Osteoblast (primary cell): ENCODE measurements around the gene DNAI1. TPM values are rescaled to one million over a fixed set of nuclear protein-coding genes. Genes with fewer than 3 reads are reported as not detected.
"Not testable (repeated sequence)": the region's sequence is repeated elsewhere in the genome, so short reads cannot be mapped to it uniquely, and the experiment has no call there.

Experiments
- DNase-seq: peaks from one replicate; pipeline ENCODE4 v3.0.0; 2011; ENCODE audit warnings: low spot score, mixed read lengths; ENCODE audit not compliant: insufficient read length; ENCODE audit errors: missing footprints
- H2AFZ ChIP-seq: 2 replicates; pipeline ENCODE4 v1.6.0; 2011; ENCODE audit warnings: mild to moderate bottlenecking, low read length
- H3K27ac ChIP-seq: 2 replicates; pipeline ENCODE4 v1.5.1; 2011; ENCODE audit warnings: mild to moderate bottlenecking, low read depth, low read length, moderate library complexity
- H3K27me3 ChIP-seq: 2 replicates; pipeline ENCODE4 v1.6.0; 2012; ENCODE audit warnings: mild to moderate bottlenecking, control low read depth, inconsistent platforms, low read length, moderate library complexity; ENCODE audit not compliant: insufficient read depth
- H3K36me3 ChIP-seq: 2 replicates; pipeline ENCODE4 v1.5.1; 2011; ENCODE audit warnings: mild to moderate bottlenecking, low read length, control low read depth, moderate library complexity; ENCODE audit not compliant: insufficient read depth
- H3K4me1 ChIP-seq: 2 replicates; pipeline ENCODE4 v1.5.1; 2011; ENCODE audit warnings: mild to moderate bottlenecking, low read length, control low read depth, moderate library complexity; ENCODE audit not compliant: insufficient read depth
- H3K4me2 ChIP-seq: 2 replicates; pipeline ENCODE4 v1.6.0; 2011; ENCODE audit warnings: mild to moderate bottlenecking, low read length; ENCODE audit not compliant: insufficient read depth
- H3K4me3 ChIP-seq: fragments of 200-600 bp; sonication (generic); 3 replicates; pipeline ENCODE4 v1.5.1; 2012; ENCODE audit warnings: mild to moderate bottlenecking, low read length, inconsistent platforms; ENCODE audit not compliant: insufficient read depth
- H3K79me2 ChIP-seq: 2 replicates; pipeline ENCODE4 v1.6.0; 2012; ENCODE audit warnings: mild to moderate bottlenecking, low read length, control low read depth, inconsistent platforms; ENCODE audit not compliant: insufficient read depth
- H3K9me3 ChIP-seq: 2 replicates; pipeline ENCODE4 v1.5.1; 2011; ENCODE audit warnings: low read depth, low read length, control low read depth
- H4K20me1 ChIP-seq: 2 replicates; pipeline ENCODE4 v1.6.0; 2012; ENCODE audit warnings: mild to moderate bottlenecking, low read length, control low read depth; ENCODE audit not compliant: insufficient read depth
- total RNA-seq: library from RNA; depleted of rRNA; stranded (reverse); fragments of >200 nt; gene quantifications from 2 replicates; pipeline ENCODE4 v1.2.3, GENCODE V29; 2012
- TF ChIP-seq, protein P1 (sequence below): IDR thresholded peaks from 2 replicates; pipeline ENCODE4 v1.5.1; 2011; ENCODE audit warnings: mild to moderate bottlenecking, low read depth, low read length, moderate library complexity; ENCODE audit errors: extremely low read depth

The DNAI1 gene
- total RNA-seq, 1 donor: 47.4 TPM

DNA sequence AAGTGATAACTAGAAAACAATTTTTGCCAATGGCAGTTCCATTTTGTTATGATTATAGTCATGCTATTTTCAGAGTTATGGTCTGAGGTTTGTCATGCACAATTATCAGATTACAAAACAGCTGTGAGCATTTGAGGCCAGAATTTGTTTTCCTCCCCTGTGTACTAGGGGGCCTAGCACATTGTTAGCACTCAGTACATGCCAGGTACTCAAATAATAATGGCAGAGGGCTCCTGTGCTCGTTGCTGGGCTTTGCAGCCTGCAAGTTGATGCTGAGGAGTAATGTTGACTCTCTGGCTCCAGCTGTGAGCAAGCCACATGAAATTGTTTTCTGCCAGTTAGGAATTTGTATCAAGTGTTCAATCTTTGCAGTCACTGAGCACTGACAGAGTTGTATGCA, 6.9 kb downstream of the DNAI1 start:
- Histone ChIP-seq H4K20me1 (no peaks in the 10 kb centered on the region), H2AFZ (no peak overlapping the region), H3K27ac (no peak overlapping the region), H3K9me3 (no peaks in the 10 kb centered on the region), H3K27me3 (peaks cover 16% of the 10 kb centered on the region), H3K79me2 (no peaks in the 10 kb centered on the region), H3K4me1 (peaks cover 14% of the 10 kb centered on the region), H3K4me2 (no peak overlapping the region), H3K4me3 (no peak overlapping the region), H3K36me3 (no peaks in the 10 kb centered on the region)
- TF ChIP-seq, protein P1, sequence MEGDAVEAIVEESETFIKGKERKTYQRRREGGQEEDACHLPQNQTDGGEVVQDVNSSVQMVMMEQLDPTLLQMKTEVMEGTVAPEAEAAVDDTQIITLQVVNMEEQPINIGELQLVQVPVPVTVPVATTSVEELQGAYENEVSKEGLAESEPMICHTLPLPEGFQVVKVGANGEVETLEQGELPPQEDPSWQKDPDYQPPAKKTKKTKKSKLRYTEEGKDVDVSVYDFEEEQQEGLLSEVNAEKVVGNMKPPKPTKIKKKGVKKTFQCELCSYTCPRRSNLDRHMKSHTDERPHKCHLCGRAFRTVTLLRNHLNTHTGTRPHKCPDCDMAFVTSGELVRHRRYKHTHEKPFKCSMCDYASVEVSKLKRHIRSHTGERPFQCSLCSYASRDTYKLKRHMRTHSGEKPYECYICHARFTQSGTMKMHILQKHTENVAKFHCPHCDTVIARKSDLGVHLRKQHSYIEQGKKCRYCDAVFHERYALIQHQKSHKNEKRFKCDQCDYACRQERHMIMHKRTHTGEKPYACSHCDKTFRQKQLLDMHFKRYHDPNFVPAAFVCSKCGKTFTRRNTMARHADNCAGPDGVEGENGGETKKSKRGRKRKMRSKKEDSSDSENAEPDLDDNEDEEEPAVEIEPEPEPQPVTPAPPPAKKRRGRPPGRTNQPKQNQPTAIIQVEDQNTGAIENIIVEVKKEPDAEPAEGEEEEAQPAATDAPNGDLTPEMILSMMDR: no peak
- no peak for DNase-seq

- DNase-seq: no peak
- Histone ChIP-seq H3K27ac (no peak overlapping the region), H3K4me3 (no peak overlapping the region), H3K4me1 (no peaks in the 10 kb centered on the region), H3K36me3 (no peaks in the 10 kb centered on the region), H3K4me2 (no peak overlapping the region), H3K79me2 (no peaks in the 10 kb centered on the region), H3K27me3 (peaks cover 24% of the 10 kb centered on the region), H2AFZ (no peak overlapping the region), H3K9me3 (no peaks in the 10 kb centered on the region), H4K20me1 (no peaks in the 10 kb centered on the region)
- TF ChIP-seq, protein P1: no peak
These were observed 16.5 kb downstream of the DNAI1 start for GRCh38 chr9:34475097-34475496.

DNA sequence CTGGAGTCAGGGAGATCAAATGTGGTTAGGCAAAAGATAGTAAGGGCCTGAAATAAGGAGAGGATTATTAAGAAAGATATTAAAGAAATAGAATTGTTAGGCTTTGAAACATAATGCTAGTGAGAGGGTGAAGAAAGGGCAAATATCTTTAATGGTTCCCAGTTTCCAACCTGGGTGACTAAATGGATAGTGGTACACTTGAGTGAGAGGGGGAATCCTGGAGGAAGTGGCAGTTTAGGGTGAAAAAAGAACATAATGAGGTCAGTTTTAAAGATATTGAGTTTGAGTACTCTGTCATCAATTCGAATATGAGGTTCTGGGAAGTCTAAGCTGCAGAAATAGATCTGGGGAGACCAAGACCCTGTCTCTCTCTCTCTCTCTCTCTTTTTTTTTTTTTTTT, 18.9 kb downstream of the DNAI1 start:
- Histone ChIP-seq H3K79me2 (no peaks in the 10 kb centered on the region), H4K20me1 (no peaks in the 10 kb centered on the region), H3K4me1 (no peaks in the 10 kb centered on the region), H3K9me3 (no peaks in the 10 kb centered on the region), H2AFZ (no peak overlapping the region), H3K27ac (no peak overlapping the region), H3K27me3 (peaks cover 17% of the 10 kb centered on the region), H3K36me3 (no peaks in the 10 kb centered on the region), H3K4me2 (no peak overlapping the region), H3K4me3 (no peak overlapping the region)
- no peak for DNase-seq
- TF ChIP-seq, protein P1: no peak

DNA sequence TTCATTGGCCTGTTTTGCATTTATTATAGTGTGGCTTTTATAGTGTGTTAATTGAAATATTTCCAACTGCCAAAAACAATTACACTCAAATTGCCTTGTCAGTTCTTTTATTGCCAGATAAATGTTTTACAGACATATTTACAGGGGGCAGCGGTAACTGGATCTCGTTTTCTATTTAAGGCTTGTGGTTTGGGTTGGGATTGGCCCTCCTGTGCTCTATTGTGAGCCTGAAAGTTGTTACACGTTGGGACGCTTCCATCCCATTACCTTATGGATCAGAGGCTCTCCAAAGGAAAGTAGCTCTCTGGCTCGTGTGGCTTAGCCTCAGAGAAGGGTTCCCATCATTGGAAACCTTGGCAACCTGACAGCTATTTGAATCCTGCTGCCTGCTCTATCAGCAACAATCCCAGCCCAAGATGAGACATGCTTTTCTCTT, 20.8 kb downstream of the DNAI1 start:
- Histone ChIP-seq H3K4me2 (no peak overlapping the region), H3K27me3 (peaks cover 17% of the 10 kb centered on the region), H3K79me2 (no peaks in the 10 kb centered on the region), H3K4me1 (no peaks in the 10 kb centered on the region), H3K4me3 (no peak overlapping the region), H3K36me3 (no peaks in the 10 kb centered on the region), H2AFZ (no peak overlapping the region), H4K20me1 (no peaks in the 10 kb centered on the region), H3K9me3 (no peaks in the 10 kb centered on the region), H3K27ac (no peak overlapping the region)
- peak; percentile 83 for DNase-seq
- TF ChIP-seq, protein P1: no peak

- H3K4me3 ChIP-seq, H3K36me3 ChIP-seq, H3K4me2 ChIP-seq, H3K27me3 ChIP-seq, H3K27ac ChIP-seq, H4K20me1 ChIP-seq, H3K4me1 ChIP-seq, H2AFZ ChIP-seq, DNase-seq, H3K79me2 ChIP-seq, H3K9me3 ChIP-seq: not testable (repeated sequence)
These were observed 23.0 kb downstream of the DNAI1 start for GRCh38 chr9:34481620-34482019.

DNA sequence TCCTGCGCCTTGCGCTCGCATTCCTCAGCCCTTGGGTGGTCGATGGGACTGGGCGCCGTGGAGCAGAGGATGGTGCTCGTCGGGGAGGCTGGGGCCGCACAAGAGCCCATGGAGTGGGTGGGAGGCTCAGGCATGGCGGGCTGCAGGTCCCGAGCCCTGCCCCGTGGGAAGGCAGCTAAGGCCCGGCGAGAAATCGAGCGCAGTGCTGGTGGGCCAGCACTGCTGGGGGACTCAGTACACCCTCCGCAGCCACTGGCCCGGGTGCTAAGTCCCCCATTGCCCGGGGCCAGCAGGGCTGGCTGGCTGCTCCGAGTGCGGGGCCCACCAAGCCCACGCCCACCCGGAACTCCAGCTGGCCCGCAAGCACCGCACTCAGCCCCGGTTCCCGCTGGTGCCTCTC, 24.1 kb downstream of the DNAI1 start:
- not testable (repeated sequence) for H3K9me3 ChIP-seq, H3K4me2 ChIP-seq, H3K4me3 ChIP-seq, H3K27ac ChIP-seq, H3K36me3 ChIP-seq, H2AFZ ChIP-seq, H4K20me1 ChIP-seq, H3K79me2 ChIP-seq, H3K4me1 ChIP-seq, DNase-seq
- peaks cover 10% of the 10 kb centered on the region for H3K27me3 ChIP-seq
